ENCODE results near the gene RPL34. TPM values are rescaled to one million over a fixed set of nuclear protein-coding genes. Genes with fewer than 3 reads are reported as not detected.

RPL34 gene
- total and polyA plus RNA-seq, 8 donors: 901 to 2,528 (median 2,268) TPM

- Histone ChIP-seq H3K9me3 (no peaks in the 10 kb centered on the region), H3K36me3 (no peaks in the 10 kb centered on the region), H3K4me3 (no peak overlapping the region), H3K27me3 (no peaks in the 10 kb centered on the region), H3K4me1 (peaks cover under 1 to 13% of the 10 kb centered on the region in 2 donors), H3K27ac (no peak overlapping the region)
- no peak for ATAC-seq
- no peak for TF ChIP-seq CTCF (IDR thresholded peaks at IDR 0.05)
- intact Hi-C loops (cut with DNase I): no loop called here
- DNase-seq: no peak
Measured at GRCh38 chr4:108646706-108647105, 26.3 kb downstream of the RPL34 start.

GRCh38 chr4:108649863-108650211 is 29.5 kb downstream of the RPL34 start:
- ATAC-seq (no peak), DNase-seq (no peak)
- Histone ChIP-seq H3K27ac (peak overlapping the region in 1 of 2 donors; percentile 82), H3K9me3 (no peaks in the 10 kb centered on the region), H3K4me3 (peak overlapping the region; percentile 68 to 82), H3K4me1 (peaks cover 11 to 29% of the 10 kb centered on the region in 2 donors), H3K27me3 (no peaks in the 10 kb centered on the region), H3K36me3 (no peaks in the 10 kb centered on the region)
- intact Hi-C loops (cut with DNase I): no loop called here
- no peak for TF ChIP-seq CTCF (IDR thresholded peaks at IDR 0.05)

DNA sequence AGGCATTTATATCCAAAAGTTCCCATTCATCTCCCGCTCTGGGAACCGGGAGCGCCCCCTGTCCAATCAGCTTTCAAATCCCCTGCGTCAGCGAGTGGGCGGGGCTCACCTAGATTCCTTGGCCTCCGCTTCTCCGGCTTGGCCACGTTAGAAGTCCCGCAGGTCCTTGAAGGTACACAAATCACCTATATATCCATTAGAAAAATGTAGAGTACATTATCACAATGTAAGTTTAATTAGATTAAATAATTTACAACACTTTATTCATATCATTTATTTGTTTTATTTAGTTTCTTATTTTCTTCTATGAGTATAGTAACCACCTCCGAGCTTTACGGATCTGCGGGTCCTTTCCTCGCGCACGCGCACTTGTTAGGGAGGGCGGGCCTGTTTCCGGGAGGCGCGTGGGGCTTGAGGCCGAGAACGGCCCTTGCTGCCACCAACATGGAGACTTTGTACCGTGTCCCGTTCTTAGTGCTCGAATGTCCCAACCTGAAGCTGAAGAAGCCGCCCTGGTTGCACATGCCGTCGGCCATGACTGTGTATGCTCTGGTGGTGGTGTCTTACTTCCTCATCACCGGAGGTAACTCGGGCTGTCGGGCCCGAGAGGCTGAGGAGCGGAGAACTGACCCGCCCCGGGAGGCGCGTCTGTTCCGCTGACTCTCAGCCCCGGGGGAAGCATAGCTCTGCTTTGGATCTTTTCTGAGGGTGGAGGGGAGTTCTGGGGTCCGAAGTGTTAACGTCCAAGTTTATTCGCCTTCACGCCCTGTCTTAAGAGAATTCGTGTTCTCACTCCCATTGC is 30.0 kb downstream of the RPL34 start, which contains the start of gene OSTC:
Gene OSTC, plus strand, starts transcription at position 388 of the 802 bp plus-strand sequence. Its CDS starts 57 bp downstream, at position 445.
- DNase-seq (peak; percentile 94 to 96 (median 96)), ATAC-seq (peak; percentile 97)
- no peak for TF ChIP-seq CTCF (IDR thresholded peaks at IDR 0.05)
- intact Hi-C loops (cut with DNase I): no loop called here
- Histone ChIP-seq H3K4me3 (peak within 1 kb of the TSS; percentile 68 to 82), H3K27me3 (no peaks in the 10 kb centered on the region), H3K36me3 (peaks cover 0 to 1% of the 10 kb centered on the region in 2 donors), H3K27ac (peak within 1 kb of the TSS; percentile 72 to 82), H3K4me1 (peaks cover 11 to 29% of the 10 kb centered on the region in 2 donors), H3K9me3 (no peaks in the 10 kb centered on the region)

DNA sequence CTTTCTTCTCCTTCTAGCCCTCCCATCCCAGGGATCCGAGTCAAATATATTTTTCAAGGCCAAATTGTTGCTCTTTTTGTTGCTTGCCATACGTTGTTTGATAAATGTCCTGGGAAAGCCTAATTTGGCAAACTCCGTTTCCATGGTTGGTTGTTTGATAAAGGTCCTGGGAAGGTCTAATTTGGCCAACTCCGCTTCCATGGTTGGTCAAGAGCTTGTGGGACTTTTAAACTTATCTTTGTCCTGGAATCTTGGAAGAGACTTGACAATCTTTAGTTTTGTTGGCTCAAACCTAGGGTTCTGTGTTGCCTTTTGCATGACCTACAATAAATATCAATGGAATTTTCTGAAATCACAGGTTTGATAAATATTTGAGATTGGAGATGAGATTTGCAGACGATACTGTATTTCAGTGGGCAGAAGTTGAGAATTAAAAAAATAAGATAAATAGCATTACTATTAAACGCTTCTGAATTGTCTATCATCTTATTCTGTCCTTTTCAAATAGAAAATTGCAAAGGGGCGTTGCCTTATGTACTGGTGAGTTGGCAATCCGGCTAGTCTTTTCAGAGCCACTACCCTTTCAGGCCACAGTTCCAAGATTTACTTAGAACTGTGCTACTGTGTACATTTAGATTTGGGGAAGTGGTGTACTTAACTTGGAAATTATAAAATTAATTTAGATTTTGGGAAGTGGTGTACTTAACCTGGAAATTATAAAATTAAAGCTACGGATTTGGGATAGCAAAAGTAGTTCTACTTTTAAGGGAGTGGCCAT is 30.8 kb downstream of the RPL34 start:
- peak in 1 of 4 donors; percentile 15 for DNase-seq
- Histone ChIP-seq H3K36me3 (peaks cover 0 to 9% of the 10 kb centered on the region in 2 donors), H3K27me3 (no peaks in the 10 kb centered on the region), H3K9me3 (no peaks in the 10 kb centered on the region), H3K4me3 (peak overlapping the region; percentile 68 to 82), H3K27ac (peak overlapping the region; percentile 72 to 82), H3K4me1 (peaks cover 11 to 29% of the 10 kb centered on the region in 2 donors)
- TF ChIP-seq CTCF (IDR thresholded peaks at IDR 0.05): no peak
- intact Hi-C loops (cut with DNase I): no loop called here
- peak; percentile 68 for ATAC-seq

DNA sequence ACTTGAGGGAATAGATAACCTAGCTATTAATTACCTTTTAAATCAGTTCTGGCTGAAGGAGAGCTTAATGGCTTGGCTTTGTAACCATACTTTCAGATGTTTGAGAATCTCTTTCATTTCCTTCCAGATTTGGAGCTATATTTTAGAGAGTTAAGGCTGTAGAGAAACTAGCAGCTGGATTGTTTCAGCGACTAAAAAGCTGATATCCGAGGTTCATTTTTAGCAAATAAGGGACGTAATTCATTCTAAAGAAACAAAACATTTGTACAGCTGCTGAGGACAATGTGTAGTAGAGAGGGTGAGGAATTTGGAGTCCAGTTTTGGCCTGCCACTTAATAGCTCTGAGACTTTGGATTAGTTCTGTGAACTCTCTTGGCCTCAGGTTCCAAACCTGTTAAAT is 42.3 kb downstream of the RPL34 start:
- H3K36me3 ChIP-seq: peaks cover 0 to 90% of the 10 kb centered on the region in 2 donors
- H3K27ac ChIP-seq: no peak overlapping the region
- ATAC-seq (no peak), DNase-seq (peak in 2 of 4 donors; percentile 49 to 75)
- no peaks in the 10 kb centered on the region for H3K9me3 ChIP-seq
- no peaks in the 10 kb centered on the region for H3K4me1 ChIP-seq
- intact Hi-C loops (cut with DNase I): no loop called here
- no peak overlapping the region for H3K4me3 ChIP-seq
- H3K27me3 ChIP-seq: no peaks in the 10 kb centered on the region
- no peak for TF ChIP-seq CTCF (IDR thresholded peaks at IDR 0.05)

All from left lung (tissue), 10 donors.